Testis (tissue), 3 donors: ENCODE results near the gene ITPK1. TPM values are rescaled to one million over a fixed set of nuclear protein-coding genes. Genes with fewer than 3 reads are reported as not detected.

Experiments used
- DNase-seq: peaks from one replicate; pipeline ENCODE4 v3.0.0-alpha.2; 2019
- H3K27ac ChIP-seq, 2 donors: fragments of 200-600 bp; sonication (generic); one replicate each; pipeline ENCODE4 v1.5.1; 2019
- H3K27me3 ChIP-seq: fragments of 200-600 bp; sonication (generic); one replicate; pipeline ENCODE4 v1.5.1; 2019
- H3K36me3 ChIP-seq: fragments of 200-600 bp; sonication (generic); one replicate; pipeline ENCODE4 v1.5.1; 2017; ENCODE audit warnings: low read depth; ENCODE audit errors: missing control alignments
- H3K4me1 ChIP-seq: fragments of 200-600 bp; sonication (generic); one replicate; pipeline ENCODE4 v1.5.1; 2019
- H3K4me3 ChIP-seq, 2 donors: fragments of 200-600 bp; sonication (generic); one replicate each; pipeline ENCODE4 v1.5.1; 2017 to 2019
- H3K9me3 ChIP-seq: fragments of 200-600 bp; sonication (generic); one replicate; pipeline ENCODE4 v1.5.1; 2017
- POLR2A ChIP-seq: fragments of 450-650 bp; IDR thresholded peaks from one replicate; pipeline ENCODE4 v1.6.1; 2017; ENCODE audit warnings: antibody characterized with exemption, mild to moderate bottlenecking, moderate library complexity
- WGBS, 2 donors: methylation state at CpG; one replicate each; pipeline ENCODE4 v1.1.5; 2018; 5-methylcytosine and 5-hydroxymethylcytosine counted together
- intact Hi-C: fragments of 100-400 bp; cut with DNase I; formaldehyde crosslinking; loops from one replicate; pipeline ENCODE4 v1.15.1; 2023; ENCODE audit warnings: low total_unique reads
- polyA plus RNA-seq: library from polyadenylated mRNA; stranded (reverse); fragments of 350-450 nt; fragmentation: Illumina TruSeq; extraction: RNeasy Lipid Tissue Mini Kit (QIAGEN cat#74804); gene quantifications from one replicate; pipeline ENCODE4 v1.2.3, GENCODE V29; 2014; ENCODE audit warnings: low read depth, low replicate concordance; ENCODE audit not compliant: insufficient read depth
- total RNA-seq, 2 donors: library from RNA; depleted of rRNA; stranded (reverse); fragments of >200 nt; gene quantifications; one replicate each; pipeline ENCODE4 v1.2.3, GENCODE V29; 2016
- TF ChIP-seq, protein P1 (sequence below), 3 experiments: fragments of 450-650 bp in 2 of 3; fragments of 200-600 bp in 1 of 3; sonication (generic) in 1 of 3; IDR thresholded peaks; one replicate each; pipeline ENCODE4 v1.5.1; 2016 to 2019; ENCODE audit warnings: antibody characterized with exemption in 3 of 3, mild to moderate bottlenecking in 2 of 3, moderate library complexity in 1 of 3

The ITPK1 gene
- total and polyA plus RNA-seq, 3 donors from 2014 or later = 78.3 to 92.5 (median 90.6) TPM

DNA sequence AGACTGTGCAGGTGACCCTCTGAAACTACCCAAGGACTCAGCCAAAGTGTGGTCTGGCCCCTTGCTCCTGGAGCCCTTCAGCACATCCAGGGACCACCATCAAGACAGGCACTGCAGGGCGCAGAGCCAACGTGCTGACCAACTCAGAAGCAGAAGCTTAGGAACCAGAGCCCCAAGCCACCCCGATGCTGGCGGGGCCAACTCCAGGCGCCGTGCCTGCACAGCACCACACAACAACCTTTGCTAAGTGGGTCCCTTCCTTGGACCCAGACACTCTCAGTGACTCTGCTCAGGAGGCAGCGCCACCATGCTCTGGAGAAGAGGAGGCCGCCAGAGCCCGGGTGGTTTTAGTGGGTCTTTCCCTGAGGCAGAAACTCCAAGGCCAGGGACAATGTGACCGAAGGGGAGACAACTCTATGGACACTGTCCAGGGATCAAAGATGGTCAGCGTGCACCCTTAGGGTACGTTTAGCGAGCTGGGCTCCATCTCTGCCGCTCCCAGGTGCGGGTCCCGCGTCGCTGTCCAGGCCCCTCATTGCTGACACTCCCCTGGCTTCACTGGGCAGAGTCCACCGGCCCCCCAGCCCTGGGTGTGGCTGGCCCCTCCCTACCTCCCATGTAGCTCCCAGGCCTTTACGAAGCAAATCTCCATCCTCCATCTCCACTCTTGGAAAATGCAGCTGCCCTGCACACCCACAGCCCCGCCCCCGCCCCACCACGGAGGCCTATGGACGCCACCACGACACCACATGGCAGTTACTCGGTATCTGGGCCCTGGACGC lies 176.6 kb downstream of the ITPK1 start:
- DNase-seq = no peak
- no peak for TF ChIP-seq POLR2A
- TF ChIP-seq, protein P1, sequence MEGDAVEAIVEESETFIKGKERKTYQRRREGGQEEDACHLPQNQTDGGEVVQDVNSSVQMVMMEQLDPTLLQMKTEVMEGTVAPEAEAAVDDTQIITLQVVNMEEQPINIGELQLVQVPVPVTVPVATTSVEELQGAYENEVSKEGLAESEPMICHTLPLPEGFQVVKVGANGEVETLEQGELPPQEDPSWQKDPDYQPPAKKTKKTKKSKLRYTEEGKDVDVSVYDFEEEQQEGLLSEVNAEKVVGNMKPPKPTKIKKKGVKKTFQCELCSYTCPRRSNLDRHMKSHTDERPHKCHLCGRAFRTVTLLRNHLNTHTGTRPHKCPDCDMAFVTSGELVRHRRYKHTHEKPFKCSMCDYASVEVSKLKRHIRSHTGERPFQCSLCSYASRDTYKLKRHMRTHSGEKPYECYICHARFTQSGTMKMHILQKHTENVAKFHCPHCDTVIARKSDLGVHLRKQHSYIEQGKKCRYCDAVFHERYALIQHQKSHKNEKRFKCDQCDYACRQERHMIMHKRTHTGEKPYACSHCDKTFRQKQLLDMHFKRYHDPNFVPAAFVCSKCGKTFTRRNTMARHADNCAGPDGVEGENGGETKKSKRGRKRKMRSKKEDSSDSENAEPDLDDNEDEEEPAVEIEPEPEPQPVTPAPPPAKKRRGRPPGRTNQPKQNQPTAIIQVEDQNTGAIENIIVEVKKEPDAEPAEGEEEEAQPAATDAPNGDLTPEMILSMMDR (IDR thresholded peaks at IDR 0.05) = no peak
- 90 to 93% methylated on average over 7 to 27 of the region's 27 CpGs for WGBS, 2 donors
- H3K9me3 ChIP-seq = no peaks in the 10 kb centered on the region
- intact Hi-C loops = no loop called here
- no peak overlapping the region for H3K4me3 ChIP-seq
- H3K27ac ChIP-seq = no peak overlapping the region
- peaks cover 6% of the 10 kb centered on the region for H3K4me1 ChIP-seq
- H3K36me3 ChIP-seq = no peaks in the 10 kb centered on the region
- no peaks in the 10 kb centered on the region for H3K27me3 ChIP-seq

GRCh38 chr14:92938235-92938875 lies 177.4 kb downstream of the ITPK1 start:
- H3K36me3 ChIP-seq = no peaks in the 10 kb centered on the region
- 76 to 86% methylated on average over 7 to 9 of the region's 9 CpGs for WGBS, 2 donors
- H3K27me3 ChIP-seq = no peaks in the 10 kb centered on the region
- no peak overlapping the region for H3K27ac ChIP-seq
- TF ChIP-seq, protein P1 (IDR thresholded peaks at IDR 0.05) = no peak
- TF ChIP-seq POLR2A = no peak
- DNase-seq = no peak
- H3K4me3 ChIP-seq = no peak overlapping the region
- H3K4me1 ChIP-seq = peaks cover 10% of the 10 kb centered on the region
- intact Hi-C loops = no loop called here
- H3K9me3 ChIP-seq = no peaks in the 10 kb centered on the region

- no peak overlapping the region for H3K4me3 ChIP-seq
- no peak overlapping the region for H3K27ac ChIP-seq
- peaks cover 19% of the 10 kb centered on the region for H3K4me1 ChIP-seq
- no peaks in the 10 kb centered on the region for H3K9me3 ChIP-seq
- intact Hi-C loops = no loop called here
- no peaks in the 10 kb centered on the region for H3K36me3 ChIP-seq
- no peaks in the 10 kb centered on the region for H3K27me3 ChIP-seq
- no peak for TF ChIP-seq POLR2A
- TF ChIP-seq, protein P1 (IDR thresholded peaks at IDR 0.05) = no peak
- 82 to 86% methylated on average over 10 to 16 of the region's 16 CpGs for WGBS, 2 donors
- DNase-seq = no peak
Measured at GRCh38 chr14:92937051-92937937, 178.4 kb downstream of the ITPK1 start.

GRCh38 chr14:92936085-92936484 lies 179.6 kb downstream of the ITPK1 start:
- H3K9me3 ChIP-seq = no peaks in the 10 kb centered on the region
- DNase-seq = no peak
- H3K27ac ChIP-seq = no peak overlapping the region
- H3K36me3 ChIP-seq = no peaks in the 10 kb centered on the region
- WGBS, 2 donors = 78 to 93% methylated on average over 6 to 11 of the region's 11 CpGs
- peaks cover 27% of the 10 kb centered on the region for H3K4me1 ChIP-seq
- no peak overlapping the region for H3K4me3 ChIP-seq
- H3K27me3 ChIP-seq = no peaks in the 10 kb centered on the region
- TF ChIP-seq, protein P1 (IDR thresholded peaks at IDR 0.05) = no peak
- no peak for TF ChIP-seq POLR2A
- intact Hi-C loops = no loop called here
